HFF-Myc (cell line): Measurements from ENCODE around the gene NCMAP.

Experiments used
- DNase-seq: peaks from one replicate; pipeline ENCODE4 v3.0.0-alpha.2; 2011; ENCODE audit warnings: low read depth; ENCODE audit errors: extremely low read depth
- H3K4me3 ChIP-seq: replicated peaks from 2 replicates; pipeline ENCODE4 v1.5.1; 2011; ENCODE audit warnings: low read depth, mild to moderate bottlenecking, control low read depth, low read length
- TF ChIP-seq, protein P1 (sequence below): IDR thresholded peaks from 2 replicates; pipeline ENCODE4 v1.5.1; 2012; ENCODE audit warnings: mild to moderate bottlenecking, low read depth, low read length, control low read depth; ENCODE audit errors: missing control alignments

The NCMAP gene

DNA sequence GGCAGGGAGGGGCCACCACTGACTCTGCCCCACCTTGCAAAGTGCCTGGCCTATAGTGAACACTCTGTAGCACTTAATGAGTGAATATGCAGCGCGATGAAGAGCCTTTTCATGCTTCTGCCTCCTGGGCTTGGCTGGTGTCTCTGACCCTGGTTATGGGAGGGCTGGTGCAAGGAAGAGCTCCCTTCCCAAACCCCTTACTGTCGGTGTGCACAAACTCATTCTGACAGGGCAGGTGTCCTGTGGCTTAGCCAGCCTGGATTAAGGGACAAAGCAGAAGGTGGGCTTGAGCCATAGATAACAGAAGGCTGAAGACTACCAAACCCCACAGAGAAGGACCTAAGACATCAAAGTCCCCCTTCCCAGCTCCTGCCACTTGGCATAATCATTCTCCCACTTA, 2.0 kb upstream of the NCMAP start:
- no peak for DNase-seq
- TF ChIP-seq, protein P1, sequence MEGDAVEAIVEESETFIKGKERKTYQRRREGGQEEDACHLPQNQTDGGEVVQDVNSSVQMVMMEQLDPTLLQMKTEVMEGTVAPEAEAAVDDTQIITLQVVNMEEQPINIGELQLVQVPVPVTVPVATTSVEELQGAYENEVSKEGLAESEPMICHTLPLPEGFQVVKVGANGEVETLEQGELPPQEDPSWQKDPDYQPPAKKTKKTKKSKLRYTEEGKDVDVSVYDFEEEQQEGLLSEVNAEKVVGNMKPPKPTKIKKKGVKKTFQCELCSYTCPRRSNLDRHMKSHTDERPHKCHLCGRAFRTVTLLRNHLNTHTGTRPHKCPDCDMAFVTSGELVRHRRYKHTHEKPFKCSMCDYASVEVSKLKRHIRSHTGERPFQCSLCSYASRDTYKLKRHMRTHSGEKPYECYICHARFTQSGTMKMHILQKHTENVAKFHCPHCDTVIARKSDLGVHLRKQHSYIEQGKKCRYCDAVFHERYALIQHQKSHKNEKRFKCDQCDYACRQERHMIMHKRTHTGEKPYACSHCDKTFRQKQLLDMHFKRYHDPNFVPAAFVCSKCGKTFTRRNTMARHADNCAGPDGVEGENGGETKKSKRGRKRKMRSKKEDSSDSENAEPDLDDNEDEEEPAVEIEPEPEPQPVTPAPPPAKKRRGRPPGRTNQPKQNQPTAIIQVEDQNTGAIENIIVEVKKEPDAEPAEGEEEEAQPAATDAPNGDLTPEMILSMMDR: no peak
- no peak overlapping the region for H3K4me3 ChIP-seq

DNA sequence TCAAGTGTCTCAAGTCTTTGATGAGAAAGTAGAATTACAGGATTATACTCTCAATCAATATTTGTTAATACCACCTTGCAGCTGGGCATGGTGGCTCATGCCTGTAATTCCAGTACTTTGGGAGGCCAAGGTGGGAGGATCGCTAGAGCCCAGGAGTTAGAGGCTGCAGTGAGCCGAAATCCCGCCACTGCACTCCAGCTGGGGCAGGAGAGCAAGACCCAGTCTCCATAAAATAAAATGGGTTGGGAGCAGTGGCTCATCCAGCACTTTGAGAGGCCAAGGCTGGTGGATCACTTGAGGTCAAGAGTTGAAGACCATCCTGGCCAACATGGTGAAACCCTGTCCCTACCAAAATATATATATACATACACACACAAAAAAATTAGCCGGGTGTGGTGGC, 1.2 kb upstream of the NCMAP start:
- no peak overlapping the region for H3K4me3 ChIP-seq
- DNase-seq: no peak
- TF ChIP-seq, protein P1: no peak

DNA sequence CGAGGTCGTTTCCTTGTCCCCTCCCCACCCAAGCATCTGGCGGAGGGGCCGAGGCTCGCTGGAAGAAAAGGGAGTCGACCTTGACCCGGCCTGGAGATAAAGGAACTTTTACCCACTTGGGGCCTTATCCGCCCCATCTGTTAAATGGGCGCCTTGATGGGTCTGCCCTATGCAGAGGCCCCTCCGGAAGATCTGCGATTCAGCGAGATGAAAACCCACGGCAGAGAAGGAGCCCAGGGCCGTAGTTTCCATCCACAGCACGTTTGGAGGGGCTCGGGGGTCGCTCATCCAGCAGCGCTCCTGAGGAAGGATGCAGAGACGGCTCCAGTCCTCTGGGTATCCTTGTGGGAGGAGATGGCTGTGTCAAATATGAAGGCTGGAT, 518 bp downstream of the NCMAP start:
- TF ChIP-seq, protein P1: no peak
- no peak overlapping the region for H3K4me3 ChIP-seq
- no peak for DNase-seq

DNA sequence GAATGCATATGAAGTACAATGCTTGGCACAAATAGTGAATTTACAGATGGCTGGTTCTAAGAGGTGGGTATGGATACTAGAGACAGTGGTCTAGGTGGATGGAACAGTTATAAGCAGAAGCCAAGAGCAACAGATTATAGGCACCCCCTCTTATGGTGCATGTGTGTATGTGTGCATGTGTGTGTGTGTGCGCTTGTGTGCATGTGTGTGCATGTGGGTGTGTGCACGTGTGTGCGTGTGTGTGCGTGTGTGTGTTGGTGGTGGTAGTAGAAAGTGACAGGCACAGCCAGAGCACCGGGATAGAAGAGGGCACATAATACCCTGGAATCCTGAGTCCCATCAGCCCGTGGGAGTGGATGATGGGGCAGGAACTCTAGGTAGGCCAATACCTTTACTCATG, 1.3 kb downstream of the NCMAP start:
- TF ChIP-seq, protein P1: no peak
- no peak overlapping the region for H3K4me3 ChIP-seq
- no peak for DNase-seq

DNA sequence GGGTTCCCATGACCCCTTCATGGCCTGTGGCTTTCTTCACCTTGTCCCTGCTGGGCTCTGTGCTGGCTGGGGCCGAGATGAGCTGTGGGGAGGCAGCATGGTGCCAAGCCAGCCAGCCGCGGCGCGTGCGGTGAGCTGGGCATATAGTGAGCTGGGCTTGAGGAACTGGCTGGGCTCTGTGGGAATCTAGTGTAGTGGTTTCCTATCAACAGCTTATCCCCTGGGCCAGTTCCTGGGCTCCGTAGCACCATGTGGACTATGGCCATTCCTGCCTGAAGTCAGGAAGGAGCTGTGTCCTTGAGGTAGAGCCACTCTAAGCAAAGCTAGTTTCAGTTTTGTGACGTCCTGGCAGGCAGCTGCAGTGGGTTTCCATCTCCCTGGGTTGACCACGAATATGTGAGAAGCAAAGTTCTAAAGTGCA, 1.8 kb downstream of the NCMAP start:
- H3K4me3 ChIP-seq: no peak overlapping the region
- DNase-seq: no peak
- TF ChIP-seq, protein P1: no peak

DNA sequence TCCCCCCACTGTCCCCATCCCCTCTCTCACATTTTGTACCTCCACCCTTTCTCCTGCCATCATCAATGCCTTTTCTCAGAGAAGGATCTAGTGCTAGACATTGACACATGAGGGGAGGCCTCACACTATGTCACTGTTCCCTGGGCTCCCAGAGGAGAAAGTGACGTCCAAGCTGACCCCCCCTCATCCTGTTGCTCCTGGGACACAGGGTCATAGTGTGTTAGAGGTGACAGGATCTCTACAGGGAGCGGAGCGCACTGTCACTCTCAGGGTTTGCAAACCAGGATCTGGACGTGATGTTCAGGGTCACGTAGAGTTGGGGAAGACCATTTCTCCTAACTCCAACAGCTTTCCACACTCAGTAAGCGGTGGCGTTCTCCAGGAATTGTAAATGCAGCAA, 2.6 kb downstream of the NCMAP start:
- DNase-seq: no peak
- no peak overlapping the region for H3K4me3 ChIP-seq
- TF ChIP-seq, protein P1: no peak
